IPS-18a (cell line): Measurements from ENCODE around the gene PRUNE2.

Experiments
- H3K27ac ChIP-seq: one replicate; pipeline ENCODE4 v1.5.1; 2013; ENCODE audit warnings: low read length
- H3K27me3 ChIP-seq: one replicate; pipeline ENCODE4 v1.6.1; 2013; ENCODE audit warnings: mild to moderate bottlenecking, low read length; ENCODE audit not compliant: control insufficient read depth, insufficient read depth
- H3K36me3 ChIP-seq: one replicate; pipeline ENCODE4 v1.6.1; 2013; ENCODE audit warnings: low read depth, low read length; ENCODE audit not compliant: control insufficient read depth
- H3K4me1 ChIP-seq: one replicate; pipeline ENCODE4 v1.6.1; 2013; ENCODE audit warnings: low read depth, low read length; ENCODE audit not compliant: control insufficient read depth
- H3K4me3 ChIP-seq: one replicate; pipeline ENCODE4 v1.5.1; 2013; ENCODE audit warnings: low read length
- H3K9ac ChIP-seq: one replicate; pipeline ENCODE4 v1.6.1; 2013; ENCODE audit warnings: mild to moderate bottlenecking, low read length, moderate library complexity
- H3K9me3 ChIP-seq: one replicate; pipeline ENCODE4 v1.6.1; 2013; ENCODE audit warnings: low read depth, low read length; ENCODE audit not compliant: control insufficient read depth

The PRUNE2 gene

GRCh38 chr9:76701441-76702039, 204.4 kb downstream of the PRUNE2 start:
- H3K4me1 ChIP-seq: peaks cover 2% of the 10 kb centered on the region
- H3K4me3 ChIP-seq: no peak overlapping the region
- H3K9ac ChIP-seq: no peak overlapping the region
- no peaks in the 10 kb centered on the region for H3K27me3 ChIP-seq
- no peaks in the 10 kb centered on the region for H3K9me3 ChIP-seq
- no peaks in the 10 kb centered on the region for H3K36me3 ChIP-seq
- H3K27ac ChIP-seq: no peak overlapping the region

- H3K27me3 ChIP-seq: no peaks in the 10 kb centered on the region
- H3K9me3 ChIP-seq: no peaks in the 10 kb centered on the region
- no peak overlapping the region for H3K27ac ChIP-seq
- no peak overlapping the region for H3K9ac ChIP-seq
- no peak overlapping the region for H3K4me3 ChIP-seq
- H3K4me1 ChIP-seq: peaks cover 2% of the 10 kb centered on the region
- H3K36me3 ChIP-seq: no peaks in the 10 kb centered on the region
Observed at GRCh38 chr9:76700916-76701315, 205.0 kb downstream of the PRUNE2 start.

- Histone ChIP-seq H3K36me3 (no peaks in the 10 kb centered on the region), H3K9ac (no peak overlapping the region), H3K4me1 (peaks cover 2% of the 10 kb centered on the region), H3K27me3 (no peaks in the 10 kb centered on the region), H3K9me3 (no peaks in the 10 kb centered on the region), H3K27ac (no peak overlapping the region), H3K4me3 (no peak overlapping the region)
Observed at GRCh38 chr9:76699971-76700370, 205.9 kb downstream of the PRUNE2 start.

- no peak overlapping the region for H3K9ac ChIP-seq
- no peaks in the 10 kb centered on the region for H3K27me3 ChIP-seq
- H3K27ac ChIP-seq: no peak overlapping the region
- H3K9me3 ChIP-seq: no peaks in the 10 kb centered on the region
- no peaks in the 10 kb centered on the region for H3K36me3 ChIP-seq
- H3K4me1 ChIP-seq: peaks cover 4% of the 10 kb centered on the region
- H3K4me3 ChIP-seq: no peak overlapping the region
Observed at GRCh38 chr9:76697554-76697953, 208.4 kb downstream of the PRUNE2 start.

GRCh38 chr9:76697081-76697480, 208.8 kb downstream of the PRUNE2 start:
- H3K36me3 ChIP-seq: no peaks in the 10 kb centered on the region
- peaks cover 9% of the 10 kb centered on the region for H3K4me1 ChIP-seq
- no peak overlapping the region for H3K9ac ChIP-seq
- no peak overlapping the region for H3K27ac ChIP-seq
- H3K4me3 ChIP-seq: no peak overlapping the region
- H3K9me3 ChIP-seq: no peaks in the 10 kb centered on the region
- no peaks in the 10 kb centered on the region for H3K27me3 ChIP-seq

- H3K4me1 ChIP-seq: peaks cover 17% of the 10 kb centered on the region
- H3K27me3 ChIP-seq: peaks cover 23% of the 10 kb centered on the region
- no peak overlapping the region for H3K9ac ChIP-seq
- H3K4me3 ChIP-seq: no peak overlapping the region
- H3K27ac ChIP-seq: no peak overlapping the region
- H3K9me3 ChIP-seq: no peaks in the 10 kb centered on the region
- H3K36me3 ChIP-seq: no peaks in the 10 kb centered on the region
Observed at GRCh38 chr9:76693912-76694311, 212.0 kb downstream of the PRUNE2 start.

GRCh38 chr9:76692458-76693129, 213.3 kb downstream of the PRUNE2 start:
- H3K4me1 ChIP-seq: peaks cover 17% of the 10 kb centered on the region
- H3K36me3 ChIP-seq: no peaks in the 10 kb centered on the region
- peaks cover 23% of the 10 kb centered on the region for H3K27me3 ChIP-seq
- H3K27ac ChIP-seq: no peak overlapping the region
- H3K4me3 ChIP-seq: peak overlapping the region; percentile 66
- peak overlapping the region; percentile 14 for H3K9ac ChIP-seq
- H3K9me3 ChIP-seq: no peaks in the 10 kb centered on the region

GRCh38 chr9:76691517-76692313, 214.2 kb downstream of the PRUNE2 start:
- Histone ChIP-seq H3K36me3 (no peaks in the 10 kb centered on the region), H3K4me1 (peaks cover 17% of the 10 kb centered on the region), H3K9me3 (no peaks in the 10 kb centered on the region), H3K4me3 (peak overlapping the region; percentile 66), H3K9ac (peak overlapping the region; percentile 1), H3K27me3 (peaks cover 23% of the 10 kb centered on the region), H3K27ac (no peak overlapping the region)

- Histone ChIP-seq H3K9me3 (no peaks in the 10 kb centered on the region), H3K4me3 (no peak overlapping the region), H3K27me3 (peaks cover 23% of the 10 kb centered on the region), H3K9ac (no peak overlapping the region), H3K4me1 (peaks cover 17% of the 10 kb centered on the region), H3K36me3 (no peaks in the 10 kb centered on the region), H3K27ac (no peak overlapping the region)
Observed at GRCh38 chr9:76690973-76691370, 214.9 kb downstream of the PRUNE2 start.

GRCh38 chr9:76690246-76690972, 215.5 kb downstream of the PRUNE2 start:
- Histone ChIP-seq H3K9me3 (no peaks in the 10 kb centered on the region), H3K4me1 (peaks cover 17% of the 10 kb centered on the region), H3K27me3 (peaks cover 23% of the 10 kb centered on the region), H3K27ac (no peak overlapping the region), H3K36me3 (no peaks in the 10 kb centered on the region), H3K4me3 (no peak overlapping the region), H3K9ac (no peak overlapping the region)

GRCh38 chr9:76688471-76689238, 217.3 kb downstream of the PRUNE2 start:
- Histone ChIP-seq H3K9me3 (no peaks in the 10 kb centered on the region), H3K4me3 (no peak overlapping the region), H3K27ac (no peak overlapping the region), H3K27me3 (peaks cover 23% of the 10 kb centered on the region), H3K4me1 (peaks cover 17% of the 10 kb centered on the region), H3K36me3 (no peaks in the 10 kb centered on the region), H3K9ac (no peak overlapping the region)
